ENCODE results near the gene ZBTB11. TPM values are rescaled to one million over a fixed set of nuclear protein-coding genes. Genes with fewer than 3 reads are reported as not detected.

The ZBTB11 gene
- total and polyA plus RNA-seq, 2 experiments from 2014 or later, result 5.1 to 19.0 TPM

DNA sequence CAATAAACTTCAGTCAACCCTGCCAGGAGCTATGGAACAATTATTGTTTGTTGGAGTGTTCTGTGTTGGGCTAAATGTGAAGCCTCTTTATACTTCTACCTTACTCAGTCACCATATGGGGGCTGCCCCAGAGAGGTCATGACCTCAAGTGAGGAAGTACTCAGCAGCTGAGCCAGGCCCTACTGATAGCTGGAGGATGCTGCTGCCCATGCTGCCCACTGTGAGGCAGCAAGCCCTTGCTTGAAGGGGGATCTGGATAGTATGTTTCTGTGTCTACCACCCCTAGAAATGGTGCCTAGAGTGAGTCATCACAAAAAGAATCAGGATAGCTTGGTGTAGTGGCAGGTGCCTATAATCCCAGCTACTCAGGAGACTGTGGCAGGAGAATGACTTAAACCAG is 14.0 kb upstream of the ZBTB11 start:
- Histone ChIP-seq H3K36me3 (replicated peaks; ENCODE audit: insufficient read depth, low read depth) (no peaks in the 10 kb centered on the region), H3K27ac (peak overlapping the region; percentile 84), H2AFZ (no peak overlapping the region), H3K9me2 (replicated peaks; ENCODE audit: insufficient read depth) (no peaks in the 10 kb centered on the region), H3K79me2 (peaks cover 8% of the 10 kb centered on the region), H3K27me3 (no peaks in the 10 kb centered on the region), H3K4me2 (no peak overlapping the region), H3K4me1 (ENCODE audit: insufficient read depth) (peaks cover 6% of the 10 kb centered on the region), H4K20me1 (ENCODE audit: insufficient read depth, poor library complexity, severe bottlenecking) (no peaks in the 10 kb centered on the region), H3K4me3 (no peak overlapping the region), H3K9me3 (ENCODE audit: low read depth) (no peaks in the 10 kb centered on the region)
- DNase-seq (ENCODE audit: low spot score), result no peak
- TF ChIP-seq, protein P1, sequence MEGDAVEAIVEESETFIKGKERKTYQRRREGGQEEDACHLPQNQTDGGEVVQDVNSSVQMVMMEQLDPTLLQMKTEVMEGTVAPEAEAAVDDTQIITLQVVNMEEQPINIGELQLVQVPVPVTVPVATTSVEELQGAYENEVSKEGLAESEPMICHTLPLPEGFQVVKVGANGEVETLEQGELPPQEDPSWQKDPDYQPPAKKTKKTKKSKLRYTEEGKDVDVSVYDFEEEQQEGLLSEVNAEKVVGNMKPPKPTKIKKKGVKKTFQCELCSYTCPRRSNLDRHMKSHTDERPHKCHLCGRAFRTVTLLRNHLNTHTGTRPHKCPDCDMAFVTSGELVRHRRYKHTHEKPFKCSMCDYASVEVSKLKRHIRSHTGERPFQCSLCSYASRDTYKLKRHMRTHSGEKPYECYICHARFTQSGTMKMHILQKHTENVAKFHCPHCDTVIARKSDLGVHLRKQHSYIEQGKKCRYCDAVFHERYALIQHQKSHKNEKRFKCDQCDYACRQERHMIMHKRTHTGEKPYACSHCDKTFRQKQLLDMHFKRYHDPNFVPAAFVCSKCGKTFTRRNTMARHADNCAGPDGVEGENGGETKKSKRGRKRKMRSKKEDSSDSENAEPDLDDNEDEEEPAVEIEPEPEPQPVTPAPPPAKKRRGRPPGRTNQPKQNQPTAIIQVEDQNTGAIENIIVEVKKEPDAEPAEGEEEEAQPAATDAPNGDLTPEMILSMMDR (IDR thresholded peaks at IDR 0.05; ENCODE audit: poor library complexity), result no peak
- TF ChIP-seq EZH2phosphoT487 (IDR thresholded peaks at IDR 0.05; ENCODE audit: low read depth, severe bottlenecking, unreplicated experiment), result no peak
- no peak for TF ChIP-seq EZH2 (IDR thresholded peaks at IDR 0.05; ENCODE audit: borderline replicate concordance)

GRCh38 chr3:101689286-101689685 is 12.4 kb upstream of the ZBTB11 start:
- 96% methylated on average over 2 of the region's 2 CpGs for WGBS (ENCODE audit: low lambda C conversion rate, missing lambda C conversion rate)
- Histone ChIP-seq H3K4me2 (no peak overlapping the region), H3K79me2 (peaks cover 25% of the 10 kb centered on the region), H3K27ac (no peak overlapping the region), H3K4me3 (no peak overlapping the region), H3K9me3 (ENCODE audit: low read depth) (no peaks in the 10 kb centered on the region), H3K27me3 (no peaks in the 10 kb centered on the region), H4K20me1 (ENCODE audit: insufficient read depth, poor library complexity, severe bottlenecking) (peaks cover 12% of the 10 kb centered on the region), H2AFZ (no peak overlapping the region), H3K9me2 (replicated peaks; ENCODE audit: insufficient read depth) (no peaks in the 10 kb centered on the region), H3K4me1 (ENCODE audit: insufficient read depth) (peaks cover 9% of the 10 kb centered on the region), H3K36me3 (replicated peaks; ENCODE audit: insufficient read depth, low read depth) (peaks cover 4% of the 10 kb centered on the region)
- no peak for TF ChIP-seq EZH2phosphoT487 (IDR thresholded peaks at IDR 0.05; ENCODE audit: low read depth, severe bottlenecking, unreplicated experiment)
- no peak for TF ChIP-seq EZH2 (IDR thresholded peaks at IDR 0.05; ENCODE audit: borderline replicate concordance)
- TF ChIP-seq, protein P1 (IDR thresholded peaks at IDR 0.05; ENCODE audit: poor library complexity), result no peak
- DNase-seq (ENCODE audit: low spot score), result no peak

DNA sequence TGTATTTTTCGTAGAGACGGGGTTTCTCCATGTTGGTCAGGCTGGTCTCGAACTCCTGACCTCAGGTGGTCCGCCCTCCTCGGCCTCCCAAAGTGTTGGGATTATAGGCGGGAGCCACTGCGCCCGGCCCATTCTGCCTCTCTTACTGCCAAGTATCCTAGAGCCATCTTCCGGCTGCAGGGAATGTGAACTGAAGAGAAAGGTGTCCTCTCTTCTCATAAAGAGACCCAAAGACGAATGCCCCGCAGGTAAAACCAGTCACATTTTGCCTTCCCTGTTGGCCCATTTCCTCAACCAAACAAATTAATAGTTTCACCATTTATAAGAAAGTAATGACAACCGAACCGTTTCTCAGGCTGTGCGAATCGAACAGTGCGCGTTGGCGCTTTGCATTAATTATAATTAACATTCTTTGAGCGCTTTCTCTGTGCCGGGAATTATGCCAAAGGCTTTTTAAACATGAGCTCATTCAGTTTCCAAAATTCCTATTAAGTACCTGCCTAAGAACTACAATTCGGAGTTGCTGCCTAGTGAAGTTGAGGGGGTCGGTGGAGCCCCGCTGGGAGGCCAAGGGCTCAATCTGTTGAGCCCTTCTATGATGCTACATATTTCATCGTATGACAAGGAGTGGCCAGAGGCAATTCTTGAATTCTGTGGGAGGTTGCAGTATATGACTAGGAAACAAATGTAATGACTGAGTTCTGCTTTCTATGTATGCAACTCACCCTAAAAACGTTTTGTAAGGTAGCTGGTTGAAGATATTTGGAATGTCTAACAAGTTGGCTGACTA is 10.4 kb upstream of the ZBTB11 start:
- Histone ChIP-seq H3K27ac (peak overlapping the region; percentile 89), H4K20me1 (ENCODE audit: insufficient read depth, poor library complexity, severe bottlenecking) (peaks cover 25% of the 10 kb centered on the region)
- DNase-seq (ENCODE audit: low spot score), result no peak

More for the DNA sequence above, 10.4 kb upstream of the ZBTB11 start:
- Histone ChIP-seq H3K9me3 (ENCODE audit: low read depth) (no peaks in the 10 kb centered on the region), H3K4me1 (ENCODE audit: insufficient read depth) (peaks cover 16% of the 10 kb centered on the region), H3K36me3 (replicated peaks; ENCODE audit: insufficient read depth, low read depth) (peaks cover 9% of the 10 kb centered on the region), H3K4me3 (peak overlapping the region; percentile 4), H3K9me2 (replicated peaks; ENCODE audit: insufficient read depth) (no peaks in the 10 kb centered on the region), H3K27me3 (no peaks in the 10 kb centered on the region), H3K4me2 (peak overlapping the region; percentile 70), H2AFZ (peak overlapping the region; percentile 22), H3K79me2 (peaks cover 45% of the 10 kb centered on the region)
- TF ChIP-seq EZH2 (IDR thresholded peaks at IDR 0.05; ENCODE audit: borderline replicate concordance) (no peak), EZH2phosphoT487 (IDR thresholded peaks at IDR 0.05; ENCODE audit: low read depth, severe bottlenecking, unreplicated experiment) (no peak)
- TF ChIP-seq, protein P1 (IDR thresholded peaks at IDR 0.05; ENCODE audit: poor library complexity), result no peak
- 86% methylated on average over 24 of the region's 25 CpGs for WGBS (ENCODE audit: low lambda C conversion rate, missing lambda C conversion rate)

Data from hepatocyte (in vitro differentiated cells).